Liver (tissue), 9 donors: ENCODE measurements around the gene SLAIN2. TPM values are rescaled to one million over a fixed set of nuclear protein-coding genes. Genes with fewer than 3 reads are reported as not detected.

ENCODE experiments used
- DNase-seq: peaks from one replicate; pipeline ENCODE4 v3.0.0-alpha.2; 2017; ENCODE audit warnings: low spot score
- H3K27ac ChIP-seq, 2 donors: one replicate each; pipeline ENCODE4 v1.7.0; 2013; ENCODE audit warnings: inconsistent platforms in 2 of 2, low read length in 2 of 2, control low read depth in 1 of 2, low read depth in 1 of 2, mild to moderate bottlenecking in 1 of 2
- H3K27me3 ChIP-seq, 4 donors: one replicate each; pipeline versions ENCODE4 v1.6.1 to v1.7.0; 2013; ENCODE audit warnings: low read length in 3 of 4, inconsistent platforms in 1 of 4, mild to moderate bottlenecking in 1 of 4, moderate library complexity in 1 of 4; ENCODE audit not compliant: control insufficient read depth in 4 of 4, insufficient read depth in 4 of 4
- H3K36me3 ChIP-seq, 4 donors: one replicate each; pipeline versions ENCODE4 v1.6.1 to v1.7.0; 2013; ENCODE audit warnings: low read length in 3 of 4, mild to moderate bottlenecking in 3 of 4, low read depth in 1 of 4, moderate library complexity in 1 of 4; ENCODE audit not compliant: control insufficient read depth in 4 of 4, insufficient read depth in 3 of 4
- H3K4me1 ChIP-seq, 4 donors: one replicate each; pipeline versions ENCODE4 v1.6.1 to v1.7.0; 2013; ENCODE audit warnings: low read length in 3 of 4, mild to moderate bottlenecking in 3 of 4, moderate library complexity in 1 of 4; ENCODE audit not compliant: control insufficient read depth in 4 of 4, insufficient read depth in 4 of 4
- H3K4me3 ChIP-seq, 3 donors: one replicate each; pipeline versions ENCODE4 v1.6.1 to v1.7.0; 2013; ENCODE audit warnings: low read length in 3 of 3, control low read depth in 1 of 3, low read depth in 1 of 3, mild to moderate bottlenecking in 1 of 3
- H3K9ac ChIP-seq, 2 donors: one replicate each; pipeline ENCODE4 v1.7.0; 2013; ENCODE audit warnings: low read length in 2 of 2, mild to moderate bottlenecking in 2 of 2, moderate library complexity in 2 of 2, control low read depth in 1 of 2, low read depth in 1 of 2
- H3K9me3 ChIP-seq, 4 donors: one replicate each; pipeline versions ENCODE4 v1.6.1 to v1.7.0; 2013; ENCODE audit warnings: low read length in 3 of 4; ENCODE audit not compliant: control insufficient read depth in 4 of 4
- ATF3 ChIP-seq: IDR thresholded peaks from 2 replicates; pipeline ENCODE4 v1.6.1; 2016; ENCODE audit warnings: antibody characterized with exemption
- EGR1 ChIP-seq, 2 donors: IDR thresholded peaks; 2 replicates each; pipeline ENCODE4 v1.6.1; 2016 to 2018; ENCODE audit warnings: antibody characterized with exemption in 2 of 2, low read depth in 2 of 2
- JUND ChIP-seq, 2 donors: IDR thresholded peaks; 2 replicates each; pipeline ENCODE4 v1.6.1; 2016; ENCODE audit warnings: antibody characterized with exemption in 2 of 2
- WGBS: extraction: QIAGEN DNeasy Blood & Tissue Kit; methylation state at CpG from one replicate; pipeline ENCODE4 v1.1.7; 2013; 5-methylcytosine and 5-hydroxymethylcytosine counted together
- polyA plus RNA-seq, 2 donors: library from polyadenylated mRNA; stranded (reverse) in 1 of 2; unstranded in 1 of 2; fragments of 200-250 nt in 1 of 2; fragments of >200 nt in 1 of 2; fragmentation: Nextera tagmentation in 1 of 2; extraction: Ambion mirVana in 1 of 2; gene quantifications; one replicate each; pipeline versions ENCODE4 v1.2.1 to v1.2.3, GENCODE V29; 2013 to 2015
- total RNA-seq, 2 donors: library from RNA; depleted of rRNA; stranded (reverse); fragments of >200 nt; gene quantifications; one replicate each; pipeline ENCODE4 v1.2.3, GENCODE V29; 2014
- TF ChIP-seq, protein P1 (sequence below): IDR thresholded peaks from 2 replicates; pipeline ENCODE4 v1.6.1; 2016; ENCODE audit warnings: antibody characterized with exemption
- TF ChIP-seq, protein P2 (sequence below): IDR thresholded peaks from 2 replicates; pipeline ENCODE4 v1.6.1; 2016; ENCODE audit warnings: antibody characterized with exemption
- donor health status: healthy.
- donor health status: healthy.
- donor health status: healthy.
- donor health status: healthy.
- donor health status: healthy.

The SLAIN2 gene
- total and polyA plus RNA-seq, 4 donors, result 12.1 to 32.5 (median 16.6) TPM

- no peaks in the 10 kb centered on the region for H3K27me3 ChIP-seq
- TF ChIP-seq ATF3, result no peak
- no peaks in the 10 kb centered on the region for H3K36me3 ChIP-seq
- H3K9me3 ChIP-seq, result no peaks in the 10 kb centered on the region
- whole genome bisulfite sequencing, result 83% methylated on average over 4 of the region's 4 CpGs
- H3K4me1 ChIP-seq, result no peaks in the 10 kb centered on the region
- DNase-seq, result no peak
- H3K4me3 ChIP-seq, result no peak overlapping the region
- no peak overlapping the region for H3K27ac ChIP-seq
- no peak overlapping the region for H3K9ac ChIP-seq
Measured at GRCh38 chr4:48299560-48299959, 41.8 kb upstream of the SLAIN2 start.

GRCh38 chr4:48300004-48300403 lies 41.3 kb upstream of the SLAIN2 start:
- H3K9me3 ChIP-seq, result no peaks in the 10 kb centered on the region
- no peaks in the 10 kb centered on the region for H3K36me3 ChIP-seq
- DNase-seq, result no peak
- TF ChIP-seq, protein P1, sequence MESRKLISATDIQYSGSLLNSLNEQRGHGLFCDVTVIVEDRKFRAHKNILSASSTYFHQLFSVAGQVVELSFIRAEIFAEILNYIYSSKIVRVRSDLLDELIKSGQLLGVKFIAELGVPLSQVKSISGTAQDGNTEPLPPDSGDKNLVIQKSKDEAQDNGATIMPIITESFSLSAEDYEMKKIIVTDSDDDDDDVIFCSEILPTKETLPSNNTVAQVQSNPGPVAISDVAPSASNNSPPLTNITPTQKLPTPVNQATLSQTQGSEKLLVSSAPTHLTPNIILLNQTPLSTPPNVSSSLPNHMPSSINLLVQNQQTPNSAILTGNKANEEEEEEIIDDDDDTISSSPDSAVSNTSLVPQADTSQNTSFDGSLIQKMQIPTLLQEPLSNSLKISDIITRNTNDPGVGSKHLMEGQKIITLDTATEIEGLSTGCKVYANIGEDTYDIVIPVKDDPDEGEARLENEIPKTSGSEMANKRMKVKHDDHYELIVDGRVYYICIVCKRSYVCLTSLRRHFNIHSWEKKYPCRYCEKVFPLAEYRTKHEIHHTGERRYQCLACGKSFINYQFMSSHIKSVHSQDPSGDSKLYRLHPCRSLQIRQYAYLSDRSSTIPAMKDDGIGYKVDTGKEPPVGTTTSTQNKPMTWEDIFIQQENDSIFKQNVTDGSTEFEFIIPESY, result no peak
- H3K4me3 ChIP-seq, result no peak overlapping the region
- no peaks in the 10 kb centered on the region for H3K27me3 ChIP-seq
- H3K4me1 ChIP-seq, result no peaks in the 10 kb centered on the region
- no peak overlapping the region for H3K9ac ChIP-seq
- WGBS, result 88% methylated on average over 2 of the region's 2 CpGs
- H3K27ac ChIP-seq, result no peak overlapping the region

DNA sequence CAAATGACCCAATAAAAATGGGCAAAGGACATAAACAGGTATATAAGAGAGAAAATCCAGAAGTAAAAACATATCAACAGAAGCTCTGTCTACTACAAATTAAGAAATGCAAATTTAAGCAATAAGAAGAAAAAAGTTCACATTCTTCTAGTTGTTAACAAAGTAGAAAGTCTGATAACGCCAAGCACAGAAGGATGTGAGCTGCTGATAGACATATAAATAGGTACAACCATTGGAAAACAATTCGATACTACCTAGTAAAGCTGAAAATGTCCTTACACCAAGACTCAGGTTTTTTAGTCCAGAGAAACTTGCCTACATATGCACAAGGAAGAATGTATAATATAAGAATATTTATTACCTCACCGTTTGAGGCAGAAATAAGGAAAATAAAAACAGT lies 35.8 kb upstream of the SLAIN2 start:
- no peaks in the 10 kb centered on the region for H3K36me3 ChIP-seq
- no peaks in the 10 kb centered on the region for H3K9me3 ChIP-seq
- TF ChIP-seq JUND (IDR thresholded peaks at IDR 0.05) (no peak), EGR1 (IDR thresholded peaks at IDR 0.05; ENCODE audit: low read depth in 2 of 2) (no peak)
- TF ChIP-seq, protein P2, sequence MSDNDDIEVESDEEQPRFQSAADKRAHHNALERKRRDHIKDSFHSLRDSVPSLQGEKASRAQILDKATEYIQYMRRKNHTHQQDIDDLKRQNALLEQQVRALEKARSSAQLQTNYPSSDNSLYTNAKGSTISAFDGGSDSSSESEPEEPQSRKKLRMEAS, result no peak
- TF ChIP-seq, protein P1, result no peak
- H3K4me1 ChIP-seq, result no peaks in the 10 kb centered on the region
- 78% methylated on average over 3 of the region's 3 CpGs for WGBS
- H3K9ac ChIP-seq, result no peak overlapping the region
- DNase-seq, result no peak
- no peaks in the 10 kb centered on the region for H3K27me3 ChIP-seq
- no peak overlapping the region for H3K4me3 ChIP-seq
- no peak overlapping the region for H3K27ac ChIP-seq

DNA sequence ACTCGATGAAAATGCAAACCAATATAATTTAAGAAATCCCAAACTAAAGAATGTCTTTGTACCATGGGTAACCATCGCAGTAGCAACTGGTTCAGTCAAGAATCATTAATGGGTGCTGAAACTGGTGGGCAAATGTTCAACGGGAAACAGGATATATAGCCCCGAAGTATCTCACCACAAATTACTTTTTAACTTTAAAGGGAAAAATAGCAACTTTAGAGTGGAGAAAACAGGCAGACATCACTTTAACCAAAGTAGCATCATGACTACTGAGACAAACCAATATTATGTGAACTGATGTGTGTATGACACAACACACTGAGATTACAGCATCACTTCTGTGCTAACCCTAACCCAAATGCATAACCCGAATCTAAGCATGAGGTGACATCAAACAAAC lies 33.8 kb upstream of the SLAIN2 start:
- WGBS, result 89% methylated on average over 5 of the region's 5 CpGs

More for the DNA sequence above, 33.8 kb upstream of the SLAIN2 start:
- Histone ChIP-seq H3K36me3 (no peaks in the 10 kb centered on the region), H3K27me3 (no peaks in the 10 kb centered on the region), H3K27ac (no peak overlapping the region), H3K4me3 (no peak overlapping the region), H3K4me1 (no peaks in the 10 kb centered on the region), H3K9ac (no peak overlapping the region), H3K9me3 (no peaks in the 10 kb centered on the region)
- DNase-seq, result no peak
- TF ChIP-seq, protein P1, result no peak
- TF ChIP-seq ATF3, result no peak
